Middle frontal gyrus (tissue), 1 donor: ENCODE data around the gene RPL13A.

Experiments
- DNase-seq: peaks from one replicate; pipeline ENCODE4 v3.0.0-alpha.2; 2015; ENCODE audit warnings: low spot score; ENCODE audit errors: extremely low spot score

The RPL13A gene

DNA sequence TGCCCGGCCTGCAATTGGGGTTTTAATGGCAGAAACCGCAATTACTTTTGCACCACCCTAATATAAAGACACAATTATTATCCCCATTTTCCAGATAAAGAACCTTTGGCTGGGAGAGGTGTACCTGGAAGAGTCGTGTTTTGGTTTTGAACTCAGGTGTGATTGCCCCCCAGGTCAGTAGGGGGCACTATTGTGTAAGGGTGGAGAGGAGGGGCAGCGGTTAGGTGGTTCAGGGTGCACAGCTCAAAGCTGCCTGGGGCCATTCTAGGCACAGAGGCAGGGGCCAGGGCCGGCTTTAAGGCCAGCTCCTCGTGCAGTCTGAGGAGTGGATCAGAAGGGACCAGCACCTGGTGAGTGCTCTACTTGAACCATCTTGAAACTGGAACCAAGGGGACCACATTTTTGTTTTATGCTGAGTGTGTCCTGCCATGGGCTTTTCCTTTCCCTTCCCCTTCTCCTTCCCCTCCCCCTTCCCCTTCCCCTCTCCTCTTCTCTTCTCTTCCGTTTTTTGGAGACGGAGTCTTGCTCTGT lies 19.2 kb downstream of the RPL13A start:
- DNase-seq, result no peak

DNA sequence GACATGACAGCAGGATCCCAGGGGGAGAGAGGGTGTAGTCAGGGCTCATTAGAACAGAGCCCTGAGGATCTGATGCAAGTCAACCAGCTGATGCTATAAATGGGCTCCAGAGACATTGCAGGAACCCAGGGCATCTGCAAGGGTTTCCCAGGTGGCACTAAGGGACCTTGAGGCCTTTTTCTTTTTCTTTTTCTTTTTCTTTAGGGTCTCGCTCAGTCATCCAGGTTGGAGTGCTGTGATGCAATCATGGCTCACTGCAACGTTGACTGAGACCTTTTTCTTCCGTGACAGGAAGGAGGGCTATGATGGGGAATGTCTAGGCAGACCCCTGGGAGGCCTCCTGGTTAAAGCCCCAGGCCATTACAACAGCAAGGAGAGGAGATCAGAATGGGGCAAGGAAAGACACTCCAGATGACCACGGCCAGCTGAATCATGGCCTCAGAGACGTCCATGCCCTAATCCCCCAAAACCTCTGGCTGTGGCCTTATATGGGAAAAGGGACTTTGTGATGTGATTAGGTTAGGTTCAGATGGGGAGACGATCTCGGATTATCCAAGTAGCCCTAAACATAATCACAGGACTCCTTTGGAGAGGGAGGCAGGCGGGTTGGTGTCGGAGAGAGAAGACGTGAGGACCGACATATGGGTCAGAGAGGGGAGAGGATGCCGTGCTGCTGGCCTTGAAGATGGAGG lies 20.5 kb downstream of the RPL13A start:
- no peak for DNase-seq

DNA sequence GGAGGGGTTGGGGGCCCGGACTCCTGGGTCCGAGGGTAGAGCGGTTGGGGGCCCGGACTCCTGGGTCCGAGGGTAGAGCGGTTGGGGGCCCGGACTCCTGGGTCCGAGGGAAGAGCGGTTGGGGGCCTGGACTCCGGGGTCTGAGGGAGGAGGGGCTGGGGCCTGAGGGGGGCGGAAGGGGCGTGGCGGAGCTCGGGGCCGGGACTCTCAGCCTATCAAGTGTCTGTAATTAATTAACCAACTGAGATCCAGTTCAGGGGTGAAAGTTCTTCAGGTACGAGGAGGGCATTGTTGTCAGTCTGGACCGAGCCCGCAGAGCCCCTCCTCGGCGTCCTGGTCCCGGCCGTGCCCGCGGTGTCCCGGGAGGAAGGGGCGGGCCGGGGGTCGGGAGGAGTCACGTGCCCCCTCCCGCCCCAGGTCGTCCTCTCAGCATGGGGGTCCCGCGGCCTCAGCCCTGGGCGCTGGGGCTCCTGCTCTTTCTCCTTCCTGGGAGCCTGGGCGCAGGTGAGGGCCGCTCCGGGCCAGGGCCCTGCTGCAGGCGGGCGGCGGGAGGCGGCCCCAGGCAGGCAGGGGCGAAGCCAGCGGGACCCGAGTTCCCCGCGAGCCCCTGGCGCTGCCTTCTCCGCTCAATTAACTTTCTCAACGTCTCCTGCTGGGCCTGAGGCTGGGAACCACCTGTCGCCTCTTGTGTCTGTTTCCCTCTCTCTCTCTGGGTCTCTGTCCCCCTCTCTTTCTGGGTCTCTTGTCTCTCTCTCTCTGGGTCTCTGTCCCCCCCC lies 25.8 kb downstream of the RPL13A start:
- no peak for DNase-seq

GRCh38 chr19:49513746-49514118 lies 26.3 kb downstream of the RPL13A start:
- DNase-seq, result no peak

- DNase-seq, result no peak
Observed at GRCh38 chr19:49514151-49514550, 26.7 kb downstream of the RPL13A start.

GRCh38 chr19:49515767-49516166 lies 28.4 kb downstream of the RPL13A start:
- no peak for DNase-seq

DNA sequence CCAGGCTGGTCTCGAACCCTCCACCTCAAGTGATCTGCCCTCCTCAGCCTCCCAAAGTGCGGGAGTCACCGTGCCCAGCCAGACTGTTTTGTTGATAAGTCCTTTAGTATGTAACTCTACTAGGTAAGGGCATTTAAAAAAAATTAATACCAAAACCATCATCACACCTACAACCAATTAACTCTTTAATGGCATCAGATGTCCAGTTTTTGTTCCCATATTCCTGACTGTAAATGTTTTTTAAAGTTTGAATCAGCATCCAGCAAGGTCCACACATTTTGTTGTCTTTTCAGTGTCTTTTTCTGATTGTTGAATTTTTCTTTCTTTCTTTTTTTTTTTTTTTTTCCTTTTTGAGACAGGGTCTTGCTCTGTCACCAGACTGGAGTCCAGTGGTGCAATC lies 30.6 kb downstream of the RPL13A start:
- no peak for DNase-seq

DNA sequence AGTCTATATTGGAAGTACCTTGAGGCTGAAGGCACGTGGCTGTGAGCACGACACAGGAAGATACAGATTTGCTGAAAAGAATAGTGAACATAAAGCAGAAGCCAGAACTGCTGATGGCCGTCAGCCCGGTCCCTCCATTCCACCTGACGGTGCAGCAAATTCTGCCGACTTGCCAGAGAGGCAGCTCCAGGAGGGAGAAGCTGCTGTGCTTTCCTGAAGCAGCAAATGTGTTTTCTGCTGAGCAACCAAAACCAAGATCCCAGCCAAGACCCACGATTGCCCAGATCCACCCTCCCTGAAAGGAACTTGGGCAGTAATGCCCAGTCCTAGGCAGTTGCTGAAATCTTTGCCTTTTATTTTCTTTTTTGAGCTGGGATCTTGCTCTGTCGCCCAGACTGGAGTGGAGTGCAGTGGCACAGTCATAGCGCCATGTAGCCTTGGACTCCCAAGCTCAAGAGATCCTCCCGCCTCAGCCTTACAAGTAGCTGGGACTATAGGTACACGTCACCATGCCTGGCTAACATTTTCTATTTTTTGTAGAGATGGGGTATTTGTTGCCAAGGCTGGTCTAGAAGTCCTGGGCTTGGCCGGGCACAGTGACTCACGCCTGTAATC lies 33.4 kb downstream of the RPL13A start:
- no peak for DNase-seq

DNA sequence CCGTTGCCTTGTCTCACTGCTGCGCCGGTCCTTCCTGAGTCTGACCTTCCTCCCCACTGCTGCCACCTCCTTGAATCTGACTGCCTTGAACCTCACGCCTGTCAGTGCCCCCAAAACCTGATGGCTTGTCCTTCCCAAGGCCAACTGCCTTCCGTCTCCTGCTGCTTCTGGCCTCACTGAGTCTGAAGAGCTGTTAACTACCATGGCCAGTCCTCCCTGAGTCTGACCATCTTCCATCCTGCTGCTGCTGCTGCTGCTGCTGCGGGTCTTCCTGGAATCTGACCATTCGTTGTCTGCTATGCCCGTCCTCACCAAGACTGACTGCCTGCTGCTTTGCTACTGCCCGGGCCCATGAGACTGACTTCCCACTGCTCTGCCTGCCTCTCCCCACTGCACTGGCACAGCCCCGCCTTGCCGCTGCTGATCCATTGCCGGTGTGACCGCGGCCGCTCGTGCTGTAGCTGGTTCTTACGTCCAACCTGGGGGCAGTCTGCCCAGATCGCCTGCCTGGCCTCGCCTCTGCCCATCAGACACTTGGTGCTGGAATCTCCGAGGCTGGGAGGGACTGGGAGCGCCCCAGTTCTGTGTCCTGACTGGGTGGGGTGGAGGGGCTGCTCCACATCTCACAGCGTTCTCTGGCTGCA lies 37.5 kb downstream of the RPL13A start:
- no peak for DNase-seq

DNA sequence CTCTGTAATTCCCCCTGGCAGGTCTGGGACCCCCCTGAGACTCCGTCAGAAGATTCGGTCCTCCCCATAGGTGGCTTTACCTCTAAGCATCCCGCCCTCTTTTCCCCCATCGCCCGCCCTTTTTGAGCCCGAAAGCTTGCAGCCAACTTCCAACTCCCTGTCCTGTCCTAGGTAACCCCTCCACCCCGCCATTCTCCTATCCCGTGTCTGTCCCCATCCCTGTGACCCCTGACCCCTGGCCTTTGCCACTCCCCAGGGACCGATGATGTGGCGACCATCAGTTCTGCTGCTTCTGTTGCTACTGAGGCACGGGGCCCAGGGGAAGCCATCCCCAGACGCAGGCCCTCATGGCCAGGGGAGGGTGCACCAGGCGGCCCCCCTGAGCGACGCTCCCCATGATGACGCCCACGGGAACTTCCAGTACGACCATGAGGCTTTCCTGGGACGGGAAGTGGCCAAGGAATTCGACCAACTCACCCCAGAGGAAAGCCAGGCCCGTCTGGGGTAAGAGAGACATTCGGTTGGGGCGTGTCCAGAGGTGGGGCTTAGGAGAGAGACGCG lies 40.9 kb downstream of the RPL13A start:
- DNase-seq, result no peak

DNA sequence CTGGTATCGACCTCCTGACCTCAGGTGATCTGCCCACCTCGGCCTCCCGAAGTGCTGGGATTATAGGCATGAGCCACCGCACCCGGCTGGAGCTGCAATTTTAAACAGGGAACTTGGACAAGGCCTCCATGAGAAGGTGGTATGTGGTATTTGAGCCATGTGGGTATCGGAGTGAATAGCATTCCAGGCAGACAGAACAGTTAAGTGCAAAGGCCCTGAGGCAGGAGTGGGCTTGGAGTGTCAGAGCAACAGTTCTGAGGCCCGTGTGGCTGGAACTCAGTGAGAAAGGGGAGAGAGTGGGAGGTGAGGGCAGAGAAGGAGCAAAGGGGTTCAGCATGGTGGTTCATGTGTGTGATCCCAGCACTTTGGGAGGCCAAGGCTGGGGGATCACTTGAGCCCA lies 43.3 kb downstream of the RPL13A start:
- no peak for DNase-seq

DNA sequence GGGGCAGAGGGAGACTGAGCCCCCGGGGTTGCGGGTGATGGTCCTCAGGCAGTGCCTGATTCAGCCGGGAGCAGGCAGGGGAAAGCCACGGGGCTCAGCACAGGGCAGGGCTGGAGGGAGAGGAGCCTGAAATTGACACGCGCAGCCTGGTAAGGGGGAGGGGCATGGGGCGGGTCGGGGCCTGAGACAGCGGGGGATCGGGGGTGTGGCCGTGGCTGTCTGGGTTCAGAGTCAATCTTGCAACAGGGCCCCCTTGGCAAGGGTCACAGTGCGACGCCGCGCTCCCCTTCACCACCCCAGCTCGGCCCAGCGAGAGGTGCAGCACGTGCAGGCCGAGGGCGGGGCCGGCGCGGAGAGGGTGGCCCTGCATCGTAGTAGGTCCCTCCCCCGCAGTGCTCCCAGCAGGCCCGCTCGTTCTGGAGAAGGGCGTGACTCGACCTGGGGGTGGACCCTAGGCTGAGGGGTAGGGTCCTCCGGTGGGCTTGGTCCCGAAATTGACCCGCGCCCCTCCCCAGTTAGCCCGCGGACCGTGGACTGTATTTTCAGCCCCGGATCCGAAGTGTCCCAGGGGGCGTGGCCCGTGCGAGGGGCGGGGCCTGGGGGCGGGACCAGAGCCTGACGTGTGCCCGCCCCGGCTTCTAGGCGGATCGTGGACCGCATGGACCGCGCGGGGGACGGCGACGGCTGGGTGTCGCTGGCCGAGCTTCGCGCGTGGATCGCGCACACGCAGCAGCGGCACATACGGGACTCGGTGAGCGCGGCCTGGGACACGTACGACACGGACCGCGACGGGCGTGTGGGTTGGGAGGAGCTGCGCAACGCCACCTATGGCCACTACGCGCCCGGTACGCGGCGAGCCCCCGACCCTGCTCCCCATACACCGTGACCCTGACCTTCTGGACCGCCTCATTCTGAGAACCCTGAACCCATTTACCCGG lies 46.4 kb downstream of the RPL13A start:
- DNase-seq, result no peak

DNA sequence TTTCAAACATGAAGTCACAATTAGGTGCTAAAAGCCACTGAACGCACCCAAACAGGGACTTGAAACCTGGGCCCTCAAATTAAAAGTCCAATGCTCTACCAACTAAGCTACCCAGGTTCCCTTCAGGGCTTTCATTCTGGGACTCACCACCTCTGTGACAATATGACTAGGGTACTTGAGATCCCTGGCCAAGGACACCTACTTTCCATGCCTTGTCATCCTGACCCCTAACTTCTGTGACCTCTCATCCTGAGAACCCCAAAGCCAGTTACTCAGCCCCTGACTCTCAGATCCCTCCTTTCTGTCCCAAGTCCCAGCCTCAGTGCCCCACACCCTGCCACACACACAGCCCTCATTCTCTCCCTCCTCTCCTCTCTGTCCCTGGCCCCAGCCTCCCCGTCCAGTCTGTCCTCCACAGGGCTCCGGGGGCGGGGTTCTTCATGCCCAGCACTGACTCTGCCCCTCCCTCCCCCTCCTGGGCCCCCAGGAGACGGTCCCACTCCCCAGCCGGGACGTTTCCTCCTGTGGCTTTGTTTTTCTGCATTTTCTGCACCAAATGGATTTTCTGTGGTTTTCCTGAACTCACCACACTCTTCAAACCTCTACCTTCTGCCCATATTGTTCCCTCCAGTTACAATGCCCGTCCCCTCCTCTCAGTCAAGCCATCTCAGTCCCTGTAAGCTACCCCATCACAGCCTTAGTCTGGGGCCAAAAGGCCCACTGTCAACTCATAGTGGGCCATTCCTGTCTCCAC lies 47.4 kb downstream of the RPL13A start:
- no peak for DNase-seq

- DNase-seq, result no peak
Observed at GRCh38 chr19:49536921-49537462, 49.6 kb downstream of the RPL13A start.

- no peak for DNase-seq
Observed at GRCh38 chr19:49538643-49539042, 51.2 kb downstream of the RPL13A start.

- DNase-seq, result no peak
Observed at GRCh38 chr19:49539192-49539952, 52.0 kb downstream of the RPL13A start.
